Osteoblast (primary cell): Measurements from ENCODE around the gene LAMA4. TPM values are rescaled to one million over a fixed set of nuclear protein-coding genes. Genes with fewer than 3 reads are reported as not detected.

Experiments
- DNase-seq: peaks from one replicate; pipeline ENCODE4 v3.0.0; 2011; ENCODE audit warnings: low spot score, mixed read lengths; ENCODE audit not compliant: insufficient read length; ENCODE audit errors: missing footprints
- H2AFZ ChIP-seq: 2 replicates; pipeline ENCODE4 v1.6.0; 2011; ENCODE audit warnings: mild to moderate bottlenecking, low read length
- H3K27ac ChIP-seq: 2 replicates; pipeline ENCODE4 v1.5.1; 2011; ENCODE audit warnings: mild to moderate bottlenecking, low read depth, low read length, moderate library complexity
- H3K27me3 ChIP-seq: 2 replicates; pipeline ENCODE4 v1.6.0; 2012; ENCODE audit warnings: mild to moderate bottlenecking, control low read depth, inconsistent platforms, low read length, moderate library complexity; ENCODE audit not compliant: insufficient read depth
- H3K36me3 ChIP-seq: 2 replicates; pipeline ENCODE4 v1.5.1; 2011; ENCODE audit warnings: mild to moderate bottlenecking, low read length, control low read depth, moderate library complexity; ENCODE audit not compliant: insufficient read depth
- H3K4me1 ChIP-seq: 2 replicates; pipeline ENCODE4 v1.5.1; 2011; ENCODE audit warnings: mild to moderate bottlenecking, low read length, control low read depth, moderate library complexity; ENCODE audit not compliant: insufficient read depth
- H3K4me2 ChIP-seq: 2 replicates; pipeline ENCODE4 v1.6.0; 2011; ENCODE audit warnings: mild to moderate bottlenecking, low read length; ENCODE audit not compliant: insufficient read depth
- H3K4me3 ChIP-seq: fragments of 200-600 bp; sonication (generic); 3 replicates; pipeline ENCODE4 v1.5.1; 2012; ENCODE audit warnings: mild to moderate bottlenecking, low read length, inconsistent platforms; ENCODE audit not compliant: insufficient read depth
- H3K79me2 ChIP-seq: 2 replicates; pipeline ENCODE4 v1.6.0; 2012; ENCODE audit warnings: mild to moderate bottlenecking, low read length, control low read depth, inconsistent platforms; ENCODE audit not compliant: insufficient read depth
- H3K9me3 ChIP-seq: 2 replicates; pipeline ENCODE4 v1.5.1; 2011; ENCODE audit warnings: low read depth, low read length, control low read depth
- H4K20me1 ChIP-seq: 2 replicates; pipeline ENCODE4 v1.6.0; 2012; ENCODE audit warnings: mild to moderate bottlenecking, low read length, control low read depth; ENCODE audit not compliant: insufficient read depth
- CTCF ChIP-seq: IDR thresholded peaks from 2 replicates; pipeline ENCODE4 v1.5.1; 2011; ENCODE audit warnings: mild to moderate bottlenecking, low read depth, low read length, moderate library complexity; ENCODE audit errors: extremely low read depth
- small RNA-seq: library from RNA; depleted of rRNA; stranded (forward); fragments of <200 nt; gene quantifications from one replicate; pipeline ENCODE3, GENCODE V24; 2012
- total RNA-seq: library from RNA; depleted of rRNA; stranded (reverse); fragments of >200 nt; gene quantifications from 2 replicates; pipeline ENCODE4 v1.2.3, GENCODE V29; 2012

The LAMA4 gene
- total RNA-seq, 1 donor, result 260 TPM

GRCh38 chr6:112066606-112067005 is 187.8 kb downstream of the LAMA4 start:
- no peak for DNase-seq
- H3K4me3 ChIP-seq, result no peak overlapping the region
- H2AFZ ChIP-seq, result no peak overlapping the region
- no peaks in the 10 kb centered on the region for H3K79me2 ChIP-seq
- no peaks in the 10 kb centered on the region for H3K27me3 ChIP-seq
- peaks cover 1% of the 10 kb centered on the region for H3K36me3 ChIP-seq
- no peaks in the 10 kb centered on the region for H3K9me3 ChIP-seq
- no peak overlapping the region for H3K4me2 ChIP-seq
- H3K4me1 ChIP-seq, result peaks cover 3% of the 10 kb centered on the region
- TF ChIP-seq CTCF, result no peak
- H3K27ac ChIP-seq, result no peak overlapping the region
- H4K20me1 ChIP-seq, result no peaks in the 10 kb centered on the region

DNA sequence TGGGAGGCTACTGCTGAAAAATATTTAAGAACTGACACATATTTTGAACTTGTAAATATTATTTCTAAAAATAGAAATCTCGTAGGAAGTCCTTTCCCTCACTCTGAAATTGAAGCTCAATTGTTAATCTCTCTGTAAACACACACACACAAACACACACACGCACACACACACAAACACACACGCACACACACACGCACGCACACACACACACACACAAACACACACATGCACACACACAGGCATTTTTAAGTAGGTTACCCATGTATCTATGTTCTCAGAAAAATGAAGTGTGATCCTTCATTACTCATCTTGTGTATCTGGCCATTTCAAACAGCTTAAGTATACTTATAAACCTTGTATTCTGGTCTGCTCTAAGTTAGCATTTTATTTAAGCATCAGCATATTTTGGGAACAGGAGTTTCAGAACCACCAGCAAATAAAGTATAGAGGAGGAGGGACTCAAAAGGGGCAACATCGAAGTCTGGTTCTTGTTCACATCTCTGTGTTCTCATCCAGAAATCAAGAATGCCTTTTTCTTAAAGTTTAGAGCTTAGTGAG is 188.9 kb downstream of the LAMA4 start:
- no peak for DNase-seq
- TF ChIP-seq CTCF, result no peak
- Histone ChIP-seq H3K27me3 (no peaks in the 10 kb centered on the region), H3K79me2 (no peaks in the 10 kb centered on the region), H4K20me1 (no peaks in the 10 kb centered on the region), H3K4me2 (no peak overlapping the region), H3K9me3 (no peaks in the 10 kb centered on the region), H3K4me3 (no peak overlapping the region), H3K27ac (no peak overlapping the region), H2AFZ (peak overlapping the region; percentile 14), H3K36me3 (no peaks in the 10 kb centered on the region), H3K4me1 (peaks cover 6% of the 10 kb centered on the region)

DNA sequence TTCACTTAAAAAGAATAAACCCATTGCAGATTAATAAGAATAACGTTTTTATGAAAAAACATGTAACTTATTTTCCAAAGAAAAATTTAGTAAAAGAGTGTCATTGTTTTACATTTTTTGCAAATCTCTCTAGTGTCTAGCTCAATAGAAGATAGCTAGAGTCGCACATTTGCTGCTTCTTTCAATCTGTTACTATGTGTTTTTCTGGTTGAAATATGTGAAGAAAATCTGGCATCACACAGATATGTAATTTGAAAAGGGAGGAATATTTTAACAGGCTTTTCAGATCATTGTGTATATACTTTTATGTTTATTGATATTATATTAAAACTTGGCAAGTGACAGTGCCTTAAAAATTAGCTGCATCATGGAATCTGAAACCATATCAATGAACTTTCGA is 191.4 kb downstream of the LAMA4 start:
- Histone ChIP-seq H4K20me1 (no peaks in the 10 kb centered on the region), H3K79me2 (no peaks in the 10 kb centered on the region), H3K4me2 (no peak overlapping the region), H2AFZ (no peak overlapping the region), H3K9me3 (no peaks in the 10 kb centered on the region), H3K4me3 (no peak overlapping the region), H3K27me3 (no peaks in the 10 kb centered on the region), H3K36me3 (no peaks in the 10 kb centered on the region), H3K4me1 (peaks cover 6% of the 10 kb centered on the region), H3K27ac (no peak overlapping the region)
- DNase-seq, result no peak
- no peak for TF ChIP-seq CTCF

DNA sequence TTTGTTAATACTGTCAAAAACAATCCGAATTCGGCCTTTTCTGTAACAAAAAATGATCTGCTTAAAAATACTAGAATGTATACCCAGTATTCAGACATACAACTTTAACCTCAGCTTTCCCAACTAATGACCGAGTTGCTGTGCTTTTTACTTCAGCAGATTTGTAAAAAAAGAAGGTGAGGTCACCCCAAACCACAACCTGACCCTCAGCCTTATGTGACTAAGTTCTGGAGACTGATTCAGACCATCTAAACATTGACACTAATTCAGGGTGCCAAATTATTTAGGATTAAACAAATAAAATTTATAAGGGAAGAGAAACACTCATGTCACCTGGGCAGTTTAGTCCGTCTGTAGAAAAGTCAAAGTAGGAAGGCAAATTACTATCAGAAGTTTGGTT is 192.8 kb downstream of the LAMA4 start:
- no peaks in the 10 kb centered on the region for H3K79me2 ChIP-seq
- H4K20me1 ChIP-seq, result no peaks in the 10 kb centered on the region
- no peaks in the 10 kb centered on the region for H3K27me3 ChIP-seq
- H3K4me1 ChIP-seq, result peaks cover 6% of the 10 kb centered on the region
- no peaks in the 10 kb centered on the region for H3K9me3 ChIP-seq
- no peak overlapping the region for H2AFZ ChIP-seq
- no peak overlapping the region for H3K4me2 ChIP-seq
- no peak for TF ChIP-seq CTCF
- DNase-seq, result peak; percentile 71
- no peaks in the 10 kb centered on the region for H3K36me3 ChIP-seq
- no peak overlapping the region for H3K27ac ChIP-seq
- H3K4me3 ChIP-seq, result no peak overlapping the region

Small RNA genes lying within 50 kb of the gene (small RNA-seq; reads per million reads assigned to genes)
- not detected for gene RNU6-1226P

Other genes starting within 250 kb of the LAMA4 start
- 6.8 and 6.9 TPM in 2 replicates for gene CCN6, start 200.5 kb downstream of the LAMA4 start, total RNA-seq
- 49.6 and 49.8 TPM in 2 replicates for gene TUBE1, start 167.1 kb downstream of the LAMA4 start, total RNA-seq
- gene FAM229B, start 167.0 kb downstream of the LAMA4 start, total RNA-seq, result 11.6 and 17.4 TPM in 2 replicates
- gene RFPL4B, start 92.8 kb upstream of the LAMA4 start, total RNA-seq, result not detected in 2 replicates